MV-4-11 (cell line): ENCODE results near the gene DEAF1.

Experiments
- DNase-seq: peaks from one replicate; lab custom pipeline; 2025; lab: John Stamatoyannopoulos, UW

The DEAF1 gene

GRCh38 chr11:721741-722345 lies 26.8 kb upstream of the DEAF1 start:
- DNase-seq, result peak; percentile 40

DNA sequence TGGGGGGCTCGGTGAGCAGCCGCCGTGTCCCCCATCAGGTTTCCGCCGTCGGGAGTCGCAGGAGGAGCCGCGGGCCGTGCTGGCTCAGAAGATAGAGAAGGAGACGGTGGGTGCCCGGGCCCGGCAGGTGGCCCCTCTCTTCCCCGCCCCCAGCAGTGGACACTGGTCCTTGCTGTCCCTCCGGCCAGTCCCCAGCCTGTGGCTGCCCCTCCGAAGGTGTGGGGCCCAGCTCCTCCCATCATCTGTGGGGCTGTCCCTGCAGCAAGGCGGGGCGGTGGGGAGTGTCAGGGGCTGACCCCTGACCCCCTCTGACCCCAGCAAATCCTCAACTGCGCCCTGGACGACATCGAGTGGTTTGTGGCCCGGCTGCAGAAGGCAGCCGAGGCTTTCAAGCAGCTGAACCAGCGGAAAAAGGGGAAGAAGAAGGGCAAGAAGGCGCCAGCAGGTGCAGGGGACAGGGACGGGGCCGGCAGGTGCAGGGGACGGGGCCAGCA lies 26.3 kb upstream of the DEAF1 start:
- peak; percentile 59 for DNase-seq

DNA sequence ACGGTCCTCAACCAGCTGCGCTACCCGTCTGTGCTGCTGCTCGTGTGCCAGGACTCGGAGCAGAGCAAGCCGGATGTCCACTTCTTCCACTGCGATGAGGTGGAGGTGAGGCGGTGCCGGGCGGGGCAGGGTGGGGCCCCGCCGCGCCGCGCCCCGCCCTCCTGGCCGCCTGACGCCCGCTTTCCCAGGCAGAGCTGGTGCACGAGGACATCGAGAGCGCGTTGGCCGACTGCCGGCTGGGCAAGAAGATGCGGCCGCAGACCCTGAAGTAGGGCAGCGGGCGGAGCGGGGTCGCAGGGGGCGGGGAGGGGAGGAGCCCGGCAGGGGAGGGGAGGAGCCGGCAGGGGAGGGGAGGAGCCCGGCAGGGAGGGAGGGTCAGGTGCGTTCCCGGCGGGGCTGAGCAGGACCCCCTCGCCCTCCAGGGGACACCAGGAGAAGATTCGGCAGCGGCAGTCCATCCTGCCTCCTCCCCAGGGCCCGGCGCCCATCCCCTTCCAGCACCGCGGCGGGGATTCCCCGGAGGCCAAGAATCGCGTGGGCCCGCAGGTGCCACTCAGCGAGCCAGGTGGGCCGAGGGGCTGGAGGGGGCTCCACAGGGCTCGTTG lies 25.7 kb upstream of the DEAF1 start:
- DNase-seq, result no peak

DNA sequence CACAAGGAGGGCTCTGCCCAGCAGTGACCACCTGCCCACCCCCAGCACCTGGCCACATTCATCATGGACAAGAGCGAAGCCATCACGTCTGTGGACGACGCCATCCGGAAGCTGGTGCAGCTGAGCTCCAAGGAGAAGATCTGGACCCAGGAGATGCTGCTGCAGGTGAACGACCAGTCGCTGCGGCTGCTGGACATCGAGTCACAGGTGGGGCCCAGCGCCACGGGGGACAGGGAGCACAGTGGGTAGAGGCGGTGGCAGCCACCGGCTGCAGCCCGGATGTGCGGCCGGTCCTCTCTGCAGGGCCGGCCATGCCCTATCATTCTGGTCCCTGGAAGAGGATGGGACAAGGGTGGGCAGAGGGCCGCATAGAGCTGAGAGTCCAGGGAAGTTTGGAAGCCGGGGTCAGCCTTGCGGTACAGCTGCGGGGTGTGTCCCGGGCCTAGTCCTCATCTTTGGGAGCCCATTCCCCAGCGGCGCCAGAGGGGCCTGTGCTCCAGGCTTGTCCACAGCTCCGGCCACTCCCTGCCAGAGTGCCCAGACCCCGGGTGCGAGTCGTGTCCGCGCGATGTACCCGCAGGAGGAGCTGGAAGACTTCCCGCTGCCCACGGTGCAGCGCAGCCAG lies 25.1 kb upstream of the DEAF1 start:
- DNase-seq, result no peak

- no peak for DNase-seq
Measured at GRCh38 chr11:719214-720016, 24.4 kb upstream of the DEAF1 start.

- DNase-seq, result no peak
Measured at GRCh38 chr11:714436-714835, 19.4 kb upstream of the DEAF1 start.

DNA sequence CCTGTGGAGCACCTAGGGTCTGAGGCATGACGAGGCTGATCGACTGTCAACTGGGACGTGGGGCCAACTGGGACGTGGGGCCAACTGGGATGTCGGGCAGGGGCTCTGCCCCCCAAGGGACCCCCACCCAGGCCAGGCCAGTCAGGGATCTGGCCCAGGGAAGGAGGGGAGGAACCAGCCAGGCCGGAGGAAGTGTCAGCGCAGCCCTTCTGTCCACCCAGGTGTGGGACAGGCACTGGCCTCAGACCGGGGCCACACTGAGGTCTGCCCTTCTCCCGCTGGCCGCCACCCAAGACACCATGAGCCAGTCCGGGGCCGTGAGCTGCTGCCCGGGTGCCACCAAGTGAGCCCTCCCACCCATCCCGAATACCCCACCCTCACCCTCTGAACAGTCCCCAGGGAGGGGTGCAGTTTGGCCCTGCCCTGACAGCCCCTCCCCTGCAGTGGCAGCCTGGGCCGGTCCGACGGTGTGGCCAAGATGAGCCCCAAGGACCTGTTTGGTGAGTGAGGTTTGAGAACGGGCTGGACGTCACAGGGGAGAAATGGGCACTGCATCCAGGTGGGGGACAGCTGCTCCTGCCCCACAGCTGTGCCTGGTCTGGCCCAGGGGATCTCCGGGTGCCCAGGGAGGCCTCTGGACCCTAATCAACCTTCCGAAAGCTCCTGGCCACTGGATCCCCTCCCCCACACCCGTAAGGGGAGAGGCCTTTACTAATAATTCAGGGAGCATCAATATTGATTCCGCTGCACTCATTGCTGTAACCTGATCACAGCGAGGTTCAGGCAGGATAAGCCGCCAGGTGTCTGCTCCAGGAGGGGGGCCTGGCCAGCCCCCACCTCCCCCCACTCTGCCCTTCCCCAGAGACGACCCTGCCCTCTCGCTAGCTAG lies 14.3 kb upstream of the DEAF1 start:
- no peak for DNase-seq

DNA sequence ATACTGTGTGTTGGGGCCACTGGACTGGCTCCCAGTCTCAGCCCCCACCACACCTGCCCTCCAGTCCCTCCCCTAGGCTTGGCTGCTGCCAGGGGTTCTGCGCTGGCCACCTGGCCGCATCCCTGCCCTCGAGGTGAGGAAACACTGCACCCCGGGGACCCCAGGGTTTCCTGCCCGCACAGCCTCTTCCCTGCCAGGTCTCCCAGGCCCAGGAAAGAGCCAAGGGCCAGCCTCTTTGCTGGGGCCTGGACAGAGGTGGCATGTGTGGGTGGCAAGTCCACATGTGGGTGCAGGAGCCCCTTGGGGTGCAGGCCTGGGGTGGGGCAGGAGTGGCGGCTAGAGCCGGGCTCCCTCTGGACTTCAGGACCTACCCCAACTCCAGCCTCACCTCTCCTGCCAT lies 13.5 kb upstream of the DEAF1 start:
- DNase-seq, result no peak

GRCh38 chr11:707817-708420 lies 12.9 kb upstream of the DEAF1 start:
- no peak for DNase-seq

DNA sequence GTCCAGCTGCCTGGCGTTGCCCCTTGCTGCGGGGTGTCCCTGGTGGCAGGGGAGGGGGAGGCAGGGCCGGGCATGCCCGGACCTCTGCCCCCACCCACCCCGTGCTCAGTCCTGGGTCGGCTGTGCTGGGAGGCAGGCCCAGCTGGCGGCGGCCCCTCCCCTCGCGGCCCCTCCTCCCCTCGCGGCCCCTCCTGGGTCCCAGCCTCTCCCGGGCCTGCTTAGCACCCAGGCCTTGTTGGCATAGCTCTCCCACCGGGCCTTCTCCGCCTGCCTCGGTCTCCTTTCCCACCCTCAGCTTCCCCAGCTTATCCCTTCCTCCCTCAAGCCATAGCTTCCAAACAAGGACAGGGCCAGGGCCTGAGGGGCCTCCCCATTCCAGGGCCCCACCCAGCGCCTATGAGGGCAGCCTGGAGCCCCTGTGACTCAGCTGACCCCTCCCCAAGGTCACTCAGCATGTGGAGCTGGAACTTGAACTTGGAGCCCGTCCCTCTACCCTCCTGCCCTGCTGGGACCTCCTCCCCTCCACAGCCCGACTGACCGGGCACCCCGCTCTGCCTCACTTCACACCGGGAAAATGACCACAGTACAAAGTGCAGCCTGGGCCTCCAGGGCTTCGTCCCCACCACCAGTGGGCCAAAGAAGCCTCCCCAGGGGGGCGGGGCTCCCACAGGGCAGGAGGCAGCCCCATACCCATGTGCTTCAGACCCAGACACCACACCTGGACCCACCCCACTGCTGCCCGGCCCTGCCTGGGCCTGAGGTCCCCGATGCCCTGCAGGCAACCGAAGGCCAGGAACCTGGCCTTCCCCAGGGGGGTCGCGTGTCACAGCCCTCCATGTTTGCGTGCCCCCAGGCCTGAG lies 12.2 kb upstream of the DEAF1 start:
- no peak for DNase-seq

- DNase-seq, result no peak
Measured at GRCh38 chr11:706439-706956, 11.5 kb upstream of the DEAF1 start.

DNA sequence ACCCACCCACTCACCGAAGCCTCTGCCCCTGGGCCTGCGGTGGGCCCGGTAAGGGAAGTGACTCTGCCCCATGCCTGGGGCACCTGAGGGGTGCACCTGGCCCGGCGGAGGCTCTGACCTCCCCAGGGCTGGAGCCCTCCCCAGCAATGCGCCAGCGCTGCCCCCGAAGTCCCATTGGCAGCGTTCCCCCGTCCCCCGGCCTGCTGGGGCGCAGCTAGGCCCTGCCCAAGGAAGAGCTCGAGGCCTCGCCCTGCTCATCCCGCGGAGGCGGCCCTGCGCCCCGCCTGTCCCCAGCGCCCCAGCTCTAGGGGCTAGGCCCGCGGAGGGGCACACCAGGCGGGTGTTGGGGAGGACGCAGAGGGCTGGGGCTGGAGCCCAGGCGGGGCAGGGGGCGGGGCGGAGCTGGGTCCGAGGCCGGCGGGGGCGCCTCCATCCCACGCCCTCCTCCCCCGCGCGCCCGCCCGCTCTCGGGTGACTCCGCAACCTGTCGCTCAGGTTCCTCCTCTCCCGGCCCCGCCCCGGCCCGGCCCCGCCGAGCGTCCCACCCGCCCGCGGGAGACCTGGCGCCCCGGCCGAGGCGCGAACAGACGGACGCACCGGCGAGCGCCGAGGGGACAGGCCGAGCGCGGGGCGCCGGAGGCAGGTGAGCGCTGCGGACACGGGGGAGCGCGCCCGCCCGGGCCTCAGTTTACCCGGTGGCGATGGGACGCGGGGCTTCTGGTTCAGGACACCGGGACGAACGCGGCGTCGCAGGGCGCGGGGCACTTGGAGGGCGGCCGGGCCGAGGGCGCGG lies 10.8 kb upstream of the DEAF1 start, which contains the start of gene EPS8L2:
TSS of gene EPS8L2 (plus strand) at position 586 of the 793 bp plus-strand sequence. CDS start 3,177 bp downstream, outside the sequence.
- DNase-seq, result no peak

- DNase-seq, result no peak
Measured at GRCh38 chr11:704781-705645, 10.0 kb upstream of the DEAF1 start.

DNA sequence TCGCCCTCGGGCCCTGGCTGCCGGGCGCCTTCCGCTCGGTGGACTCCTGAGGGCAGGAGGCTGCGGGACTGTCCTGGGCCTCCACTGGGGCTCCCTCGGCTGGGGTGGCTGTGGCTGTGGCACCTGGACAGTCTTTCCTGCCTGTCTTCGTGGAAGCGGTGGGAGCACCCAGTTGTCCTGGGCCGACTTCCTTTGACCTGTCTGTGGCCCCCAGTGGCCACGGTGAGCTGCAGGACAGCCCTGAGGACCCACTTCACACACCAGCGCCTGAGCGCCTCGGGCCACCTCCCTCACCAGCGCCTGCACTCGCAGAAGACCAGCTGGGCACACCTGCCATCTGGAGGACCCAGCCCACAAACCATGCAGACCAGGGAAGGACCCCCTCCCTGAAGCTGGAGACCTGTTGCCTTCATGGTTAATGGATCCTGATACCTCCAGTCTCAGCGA lies 9.2 kb upstream of the DEAF1 start:
- no peak for DNase-seq

DNA sequence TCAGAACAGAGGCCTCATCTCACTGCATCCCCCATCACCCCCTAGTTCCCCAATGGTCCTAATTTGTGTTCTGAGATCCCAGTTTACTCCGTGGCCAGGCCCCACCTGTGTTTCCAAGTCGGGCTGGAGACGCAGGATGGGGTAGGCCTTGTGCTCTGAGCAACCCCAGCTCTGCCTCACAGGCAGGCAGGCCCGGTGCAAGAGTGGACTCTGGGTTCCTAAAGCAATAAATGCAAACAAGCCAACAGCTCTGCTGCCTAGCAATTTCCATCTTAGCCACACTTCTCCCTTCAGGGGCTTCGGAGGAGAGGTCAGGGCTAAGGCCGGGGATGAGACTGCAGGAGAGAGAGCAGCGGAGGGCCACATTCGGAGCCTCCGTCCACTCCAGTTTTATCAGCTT lies 8.5 kb upstream of the DEAF1 start:
- DNase-seq, result no peak

GRCh38 chr11:702462-703461 lies 7.7 kb upstream of the DEAF1 start:
- no peak for DNase-seq
